ENCODE results near the gene ALPK3.
"Not testable (repeated sequence)": the region's sequence is repeated elsewhere in the genome, so short reads cannot be mapped to it uniquely, and the experiment has no call there.

ALPK3 gene

DNA sequence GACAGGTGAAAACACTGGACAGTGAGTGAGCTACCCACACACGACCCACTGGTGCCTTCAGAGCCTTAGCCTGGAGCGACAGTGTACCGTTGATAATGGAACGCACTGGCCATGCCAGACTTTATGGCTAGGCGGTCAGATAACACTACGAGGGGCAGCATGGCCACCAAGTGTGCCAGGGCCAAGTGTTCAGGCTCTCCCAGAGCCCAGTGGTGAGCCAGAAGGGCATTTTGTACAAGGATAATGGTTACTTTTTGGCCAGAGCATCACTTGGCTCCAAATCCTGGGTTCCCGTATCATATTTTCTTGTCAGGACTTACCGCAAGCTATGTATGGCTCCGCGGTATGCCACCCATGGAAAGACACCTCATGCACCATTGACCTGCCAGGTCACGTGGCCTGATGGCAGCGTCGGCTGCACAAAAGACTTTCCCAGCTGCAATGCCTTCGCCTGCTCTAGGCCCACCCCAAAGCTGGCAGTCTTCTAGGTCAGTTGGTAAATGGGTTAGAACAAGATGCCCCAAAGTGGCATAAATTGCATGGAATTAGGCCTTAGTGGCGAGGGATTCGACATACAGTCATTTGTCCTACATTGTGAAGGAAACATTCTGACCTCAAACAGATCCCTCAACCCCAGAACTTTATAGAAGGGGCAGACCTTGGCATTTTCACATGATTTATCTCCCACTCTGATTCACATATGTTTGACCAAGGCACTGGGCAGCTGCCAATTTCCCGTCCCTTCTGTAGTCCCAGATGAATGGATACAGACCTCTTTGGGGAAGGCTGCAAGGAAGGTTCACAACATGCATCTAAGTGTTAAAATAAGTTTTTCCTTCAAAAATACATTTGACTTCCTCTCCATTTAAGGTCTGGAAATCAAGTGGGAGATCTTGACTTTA, 55.1 kb downstream of the ALPK3 start:
- DNase-seq: no peak

DNA sequence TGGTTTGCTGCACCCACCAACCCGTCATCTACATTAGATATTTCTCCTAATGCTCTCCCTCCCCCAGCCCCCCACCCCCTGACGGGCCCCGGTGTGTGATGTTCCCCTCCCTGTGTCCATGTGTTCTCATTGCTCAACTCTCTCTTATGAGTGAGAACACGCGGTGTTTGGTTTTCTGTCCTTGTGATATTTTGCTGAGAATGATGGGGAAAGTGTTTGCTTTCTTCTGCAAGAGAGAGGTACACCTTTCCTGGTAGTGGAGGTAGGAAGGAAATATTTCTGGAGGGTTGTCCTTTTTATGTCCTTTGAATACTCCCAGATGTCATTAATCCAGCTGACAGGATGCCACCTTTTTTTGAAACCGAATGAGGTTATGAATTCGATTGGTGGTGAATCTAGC, 56.8 kb downstream of the ALPK3 start:
- DNase-seq: no peak

DNA sequence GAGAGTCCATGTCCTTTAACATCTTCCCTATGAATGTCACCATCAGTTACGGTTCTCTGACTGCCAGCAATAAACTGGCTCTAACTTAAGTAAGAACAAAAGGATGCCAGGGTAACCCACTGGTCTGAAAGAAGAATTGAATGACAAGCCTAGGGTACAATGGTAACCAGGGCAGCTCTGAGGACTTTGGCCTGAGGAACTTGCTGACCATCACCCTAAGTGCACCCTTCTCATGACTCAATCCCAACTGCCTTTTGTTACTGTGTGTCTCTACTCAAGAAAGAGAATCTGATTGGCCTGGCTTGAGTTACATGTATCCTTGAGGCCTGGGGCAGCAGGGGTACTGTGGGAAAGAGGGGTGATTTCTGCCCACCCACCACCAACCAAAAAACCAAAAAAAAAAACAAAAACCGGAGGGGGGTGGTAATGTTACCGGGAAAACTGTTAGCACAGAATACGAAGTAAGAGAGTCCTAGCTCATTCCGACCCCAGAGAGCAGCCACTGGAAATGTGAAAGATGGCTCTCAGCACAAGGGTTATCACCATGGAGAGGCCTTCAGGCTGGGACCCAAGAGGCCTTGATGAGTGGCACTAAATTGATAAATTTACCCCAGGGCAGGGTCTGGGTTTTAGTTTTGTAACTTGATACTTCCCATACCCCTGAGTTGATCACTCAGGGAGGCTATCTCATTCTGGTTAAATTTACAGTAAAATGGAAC, 58.0 kb downstream of the ALPK3 start:
- peak in 18 of 51 donors; percentile 5 to 59 (median 35) for DNase-seq

DNA sequence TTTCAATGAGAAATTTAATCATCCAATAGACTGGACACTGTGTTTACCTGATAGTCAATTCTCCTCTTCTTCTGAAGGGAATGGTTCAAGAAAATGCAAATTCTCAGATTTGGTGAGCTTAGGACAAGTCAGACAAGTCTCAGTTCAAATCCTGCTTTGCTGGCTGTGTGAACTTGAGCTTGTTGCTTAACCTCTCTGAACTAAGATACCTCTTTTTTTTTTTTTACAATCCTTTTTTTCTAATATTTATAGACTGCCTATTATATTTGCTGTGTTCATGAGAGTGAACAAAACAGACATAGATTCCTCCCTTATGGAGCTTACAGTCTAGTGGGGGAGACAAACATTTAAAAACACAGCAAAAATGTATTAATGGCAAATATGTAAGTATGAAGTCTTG, 59.1 kb downstream of the ALPK3 start:
- DNase-seq: no peak

DNA sequence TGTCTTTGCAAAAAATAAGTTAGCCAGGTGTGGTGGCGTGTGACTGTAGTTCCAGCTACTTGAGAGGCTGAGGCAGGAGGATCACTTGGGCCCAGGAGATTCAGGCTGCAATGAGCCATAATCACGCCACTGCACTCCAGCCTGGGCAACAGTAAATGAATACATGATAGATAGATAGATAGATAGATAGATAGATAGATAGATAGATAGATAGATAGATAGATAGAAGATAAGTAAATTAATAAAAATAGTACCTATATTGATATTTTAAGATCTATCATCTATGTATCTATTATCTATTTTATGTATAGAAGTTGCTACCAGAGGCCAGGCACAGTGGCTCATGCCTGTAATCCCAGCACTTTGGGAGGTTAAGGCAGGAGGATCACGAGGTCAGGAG, 60.5 kb downstream of the ALPK3 start:
- not testable (repeated sequence) for DNase-seq

DNA sequence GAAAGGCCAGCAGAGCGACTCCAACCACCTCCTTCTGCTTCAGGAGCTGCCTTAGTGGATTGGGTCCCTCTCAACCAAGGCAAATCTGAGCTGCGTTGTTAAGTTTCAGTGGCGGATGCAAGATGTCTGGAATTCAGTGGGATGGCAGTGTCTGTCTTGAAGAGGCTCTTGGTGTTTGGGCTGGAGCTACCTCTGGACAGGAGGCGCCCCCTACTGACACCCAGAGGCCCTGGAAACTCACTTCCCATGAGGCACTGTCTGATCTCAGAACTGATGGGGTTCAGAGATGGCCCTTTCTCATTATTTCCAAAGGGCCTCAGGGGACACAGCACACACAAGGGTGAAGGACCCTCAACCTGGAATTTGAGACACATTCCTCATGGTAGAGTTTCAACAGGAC, 61.3 kb downstream of the ALPK3 start:
- DNase-seq: peak in 36 of 51 donors; percentile 2 to 66 (median 31)

DNA sequence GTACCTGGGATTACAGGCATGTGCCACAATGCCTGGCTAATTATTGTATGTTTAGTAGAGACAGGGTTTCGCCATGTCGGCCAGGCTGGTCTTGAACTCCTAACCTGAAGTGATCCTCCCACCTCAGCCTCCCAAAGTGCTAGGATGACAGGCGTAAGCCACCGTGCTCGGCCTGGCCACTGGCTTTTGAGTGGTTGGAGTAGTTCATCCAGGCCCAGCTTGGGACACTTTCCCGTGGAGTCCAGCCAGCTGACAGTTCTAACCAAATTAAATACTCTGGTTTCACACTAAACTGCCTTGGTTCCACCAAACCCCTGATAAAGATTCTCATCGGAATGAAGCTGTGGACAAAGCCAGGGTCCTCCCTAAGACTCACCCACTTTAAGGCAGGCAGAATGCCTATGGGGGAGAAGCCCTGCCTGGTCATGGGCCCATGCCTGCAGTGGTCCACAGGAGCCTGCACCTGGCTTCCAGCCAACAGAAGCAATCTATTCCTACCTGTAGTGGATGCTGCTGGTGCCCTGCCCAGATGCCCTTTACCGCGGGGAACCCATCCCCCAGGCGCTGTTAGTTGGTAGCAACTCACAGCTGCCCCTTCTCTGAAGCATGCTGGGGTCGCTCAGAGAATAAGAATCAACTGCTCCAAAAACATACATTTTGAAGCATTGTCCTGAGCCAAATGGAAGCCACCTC, 62.1 kb downstream of the ALPK3 start:
- DNase-seq: no peak

DNA sequence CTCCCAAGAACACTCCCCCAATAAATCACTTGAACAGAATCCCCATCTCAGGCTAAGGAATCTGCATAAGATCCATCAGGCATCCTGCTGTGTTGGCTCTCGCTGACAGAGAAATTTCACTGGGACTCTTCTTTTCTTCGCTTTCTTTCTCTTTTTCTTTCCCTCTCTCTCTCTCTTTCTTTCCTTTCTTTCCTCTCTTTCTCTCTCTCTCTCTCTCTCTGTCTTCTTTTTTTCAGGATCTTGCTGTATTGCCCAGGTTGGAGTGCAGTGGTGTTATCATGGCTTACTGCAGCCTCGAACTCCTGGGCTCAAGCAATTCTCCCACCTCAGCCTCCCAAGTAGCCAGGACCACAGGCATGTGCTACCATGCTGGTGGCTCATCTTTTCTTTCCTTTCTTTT, 62.9 kb downstream of the ALPK3 start:
- DNase-seq: no peak

DNA sequence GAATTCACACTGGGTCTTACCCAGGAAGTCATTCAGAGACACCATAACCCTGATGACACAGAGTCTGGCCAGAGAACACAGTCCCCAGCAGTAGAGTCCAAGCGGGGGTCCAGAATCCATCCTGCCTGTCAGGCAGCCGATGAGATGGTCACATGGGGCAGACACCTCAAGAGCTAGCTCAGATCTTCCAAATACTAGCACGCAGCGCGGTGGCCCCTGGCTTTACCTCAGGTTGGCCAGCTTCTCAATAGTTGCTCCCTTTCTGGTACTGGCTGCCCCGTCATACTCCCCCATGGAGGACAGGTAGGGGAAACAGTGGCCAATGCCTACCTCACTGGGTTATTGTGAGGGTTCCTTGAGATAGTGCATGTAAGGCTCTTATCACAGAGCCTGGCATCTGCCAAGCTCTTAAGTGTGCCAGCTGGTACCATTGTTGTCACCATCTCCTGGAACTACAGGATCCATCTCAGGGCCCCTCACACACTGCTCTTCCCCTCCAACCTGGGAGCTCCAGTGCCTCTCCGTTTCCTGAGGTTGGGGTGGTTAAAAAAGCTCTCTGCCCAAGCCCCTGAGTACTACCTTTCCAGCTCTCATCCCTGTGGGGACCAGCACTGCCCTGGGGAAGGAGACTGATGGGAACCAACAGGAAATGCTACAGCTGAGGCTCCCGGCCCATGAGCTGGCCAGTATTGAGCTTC, 63.8 kb downstream of the ALPK3 start:
- DNase-seq: no peak

DNA sequence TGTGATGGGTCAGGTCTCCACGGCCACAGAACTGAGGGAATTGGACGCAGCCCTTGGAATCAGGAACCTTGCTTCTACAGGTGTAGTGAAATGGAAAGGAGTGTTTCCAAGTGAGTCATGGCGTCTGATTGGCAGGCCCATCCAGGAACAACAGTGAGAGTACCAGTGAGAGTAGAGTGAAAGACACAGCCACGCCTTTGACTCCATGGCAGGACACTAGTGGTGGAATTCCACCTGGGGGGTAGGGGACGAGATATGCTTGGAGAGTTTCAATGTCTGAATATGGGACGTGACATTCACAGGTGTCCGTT, 64.3 kb downstream of the ALPK3 start:
- no peak for DNase-seq

DNA sequence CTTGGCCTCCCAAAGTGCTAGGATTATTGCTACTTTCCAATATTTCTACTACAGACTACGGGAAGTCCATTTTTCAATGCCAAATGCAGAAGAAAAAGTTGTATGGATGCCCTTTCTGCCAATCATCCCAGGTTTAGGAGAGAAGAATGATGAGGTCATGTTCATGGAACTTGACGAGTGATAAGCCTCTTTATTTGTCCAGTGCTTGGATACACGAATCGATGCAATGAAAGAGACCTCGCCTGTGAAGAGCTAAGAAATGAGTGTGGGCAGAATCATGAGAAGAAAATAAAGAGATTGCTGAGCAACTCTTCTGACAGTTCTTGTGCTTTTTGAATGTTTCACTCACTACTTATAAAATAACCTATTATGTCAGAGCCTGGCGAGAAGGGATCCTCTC, 66.3 kb downstream of the ALPK3 start:
- no peak for DNase-seq

DNA sequence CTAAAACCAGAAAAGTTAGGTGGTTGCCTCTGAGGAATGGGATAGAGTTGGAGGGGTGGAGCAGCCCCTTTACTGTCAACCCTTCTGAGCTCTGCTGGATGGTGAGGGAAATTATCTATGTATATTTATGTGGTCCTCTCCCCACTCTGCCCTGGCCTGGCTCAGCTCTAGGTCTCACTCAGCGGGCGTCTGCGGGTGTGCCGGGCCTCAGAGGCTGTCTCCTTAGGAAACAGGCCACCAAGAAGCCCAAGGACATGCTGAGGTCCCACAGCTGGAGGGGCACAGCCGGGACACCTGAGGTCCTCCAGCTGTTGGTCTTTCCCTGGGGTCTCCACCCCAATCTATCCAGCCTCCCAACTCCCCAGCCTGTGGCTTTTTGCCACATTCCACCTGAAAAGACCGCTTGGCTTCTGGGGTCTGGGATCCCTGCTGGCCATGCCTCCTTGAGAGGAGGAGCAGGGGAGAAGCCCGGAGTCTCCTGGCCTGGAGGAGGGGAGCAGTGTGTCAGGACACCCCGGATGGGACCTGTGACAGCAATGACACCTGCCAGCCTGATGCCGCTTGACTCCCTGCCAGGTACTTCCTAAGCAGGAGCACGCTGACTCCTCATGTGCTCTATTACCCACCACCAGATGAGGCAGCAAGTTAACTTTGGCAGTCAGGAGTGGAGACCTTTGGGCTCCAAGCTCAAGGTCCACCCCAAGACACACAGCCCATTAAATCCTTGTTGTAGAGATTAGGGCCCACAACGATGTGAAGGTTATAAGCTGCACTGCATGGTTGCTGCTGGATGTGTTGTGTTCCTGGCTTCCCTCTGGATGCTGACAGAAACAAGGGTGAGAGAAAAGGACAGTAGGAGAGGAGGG, 67.0 kb downstream of the ALPK3 start, which contains the start of gene SLC28A1:
TSS of gene SLC28A1 (plus strand) at position 747 of the 866 bp plus-strand sequence. CDS start 3,099 bp downstream, outside the sequence.
- DNase-seq: no peak

DNA sequence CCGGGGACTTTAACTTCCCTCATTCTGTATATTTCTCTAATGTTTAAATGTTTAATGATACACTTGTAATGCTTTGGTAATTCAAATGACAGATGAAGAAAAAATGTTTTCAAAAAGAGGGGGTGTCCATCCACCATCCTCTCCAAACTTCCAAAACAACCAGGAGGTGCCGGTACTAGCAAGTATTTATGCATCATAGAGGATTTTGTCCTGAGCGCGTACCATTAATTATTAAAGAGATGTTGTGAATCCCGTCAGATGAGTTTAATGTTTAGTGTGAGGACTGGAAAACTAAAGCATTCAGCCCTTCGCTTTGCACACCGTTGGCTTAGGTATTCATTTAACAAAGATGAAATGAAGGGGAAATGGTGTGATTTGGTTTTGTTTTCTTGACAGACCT, 68.6 kb downstream of the ALPK3 start:
- no peak for DNase-seq

DNA sequence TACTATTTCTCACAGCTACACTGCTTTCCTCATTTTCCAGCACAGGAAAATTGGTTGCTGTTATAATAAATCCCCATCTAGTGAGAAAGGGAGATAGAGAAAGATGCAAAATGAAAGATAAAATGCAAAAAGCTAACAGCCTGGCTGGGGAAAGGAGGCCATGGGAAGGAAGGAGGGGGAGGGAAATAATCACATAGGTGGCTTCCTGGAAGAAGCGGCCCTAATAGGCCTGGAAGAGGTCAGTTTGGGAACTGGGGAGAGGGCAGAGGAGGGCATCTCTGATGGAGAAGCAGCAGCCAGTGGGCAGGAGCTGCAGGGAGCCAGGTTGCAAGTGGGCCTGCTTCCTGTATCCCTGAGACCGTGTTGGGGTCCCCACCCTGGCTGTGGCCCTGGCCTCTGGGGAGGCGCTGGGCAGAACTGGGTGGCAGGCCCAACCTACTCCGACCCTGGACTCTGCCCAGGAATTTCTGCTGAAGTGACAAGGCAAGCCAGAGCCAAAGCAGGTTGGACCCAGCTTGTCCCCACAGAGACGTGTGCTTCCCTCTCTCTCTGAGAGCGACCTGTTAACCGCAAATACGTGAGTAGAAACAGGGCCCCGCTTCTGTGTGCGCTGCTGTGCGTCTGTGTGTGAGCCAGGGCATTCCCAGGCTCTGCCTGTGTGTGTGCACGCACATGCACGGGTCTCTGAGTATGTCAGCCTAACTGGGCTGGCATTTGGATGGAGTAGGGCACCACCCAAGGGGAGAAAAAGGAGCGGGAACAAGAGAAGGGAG, 69.2 kb downstream of the ALPK3 start:
- no peak for DNase-seq

DNA sequence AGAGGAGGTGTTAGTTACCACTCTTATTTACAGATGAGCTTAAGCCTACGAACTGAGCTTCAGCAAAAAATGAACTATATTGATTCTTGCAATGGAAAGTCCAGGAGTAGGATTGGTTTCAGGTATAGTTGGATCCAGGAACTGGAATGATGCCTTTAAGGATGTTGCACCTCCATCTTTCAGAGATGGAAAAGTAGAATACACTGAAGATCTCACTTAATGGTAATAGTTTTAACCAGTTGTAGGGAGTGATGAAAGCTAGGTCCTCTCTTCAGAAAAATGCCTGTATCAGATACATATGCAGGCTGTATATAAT, 69.8 kb downstream of the ALPK3 start:
- no peak for DNase-seq

DNA sequence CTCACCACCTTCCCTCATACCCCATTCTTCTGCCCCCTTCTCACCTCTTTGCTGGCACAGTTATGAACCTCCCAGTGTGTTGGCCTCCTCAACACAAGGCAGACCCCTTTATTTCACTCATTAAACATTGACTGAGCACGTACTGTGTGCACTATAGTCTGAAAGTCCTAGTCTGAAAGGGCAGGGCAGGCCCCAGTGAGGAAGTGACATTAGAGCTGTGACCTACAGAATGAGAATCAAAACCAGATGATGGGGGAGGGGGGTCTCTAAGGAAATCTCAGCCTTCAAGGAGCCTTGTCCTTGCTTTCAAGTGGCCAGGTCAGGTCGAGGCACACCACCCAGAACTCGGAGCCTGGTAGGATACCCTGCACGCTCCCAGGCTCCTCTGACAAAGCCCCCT, 70.8 kb downstream of the ALPK3 start:
- no peak for DNase-seq

DNA sequence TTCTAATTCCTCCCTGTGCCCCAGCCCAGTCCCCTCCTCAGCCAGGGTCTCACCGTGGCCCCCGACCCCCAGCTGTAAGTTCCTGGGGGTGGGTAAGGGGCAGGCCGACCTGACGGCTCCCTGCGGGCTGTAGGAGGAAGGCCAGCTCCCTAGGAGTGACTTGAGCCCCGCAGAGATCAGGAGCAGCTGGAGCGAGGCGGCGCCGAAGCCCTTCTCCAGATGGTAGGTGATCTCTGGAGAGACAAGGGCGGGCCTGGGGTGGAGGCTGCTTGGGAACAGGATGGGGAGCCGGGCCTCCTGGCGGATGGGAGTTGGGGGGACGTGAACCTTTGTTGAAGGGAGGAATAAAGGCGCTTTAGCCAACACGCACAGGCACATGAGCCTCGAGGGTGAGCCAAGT, 71.5 kb downstream of the ALPK3 start:
- DNase-seq: no peak

DNA sequence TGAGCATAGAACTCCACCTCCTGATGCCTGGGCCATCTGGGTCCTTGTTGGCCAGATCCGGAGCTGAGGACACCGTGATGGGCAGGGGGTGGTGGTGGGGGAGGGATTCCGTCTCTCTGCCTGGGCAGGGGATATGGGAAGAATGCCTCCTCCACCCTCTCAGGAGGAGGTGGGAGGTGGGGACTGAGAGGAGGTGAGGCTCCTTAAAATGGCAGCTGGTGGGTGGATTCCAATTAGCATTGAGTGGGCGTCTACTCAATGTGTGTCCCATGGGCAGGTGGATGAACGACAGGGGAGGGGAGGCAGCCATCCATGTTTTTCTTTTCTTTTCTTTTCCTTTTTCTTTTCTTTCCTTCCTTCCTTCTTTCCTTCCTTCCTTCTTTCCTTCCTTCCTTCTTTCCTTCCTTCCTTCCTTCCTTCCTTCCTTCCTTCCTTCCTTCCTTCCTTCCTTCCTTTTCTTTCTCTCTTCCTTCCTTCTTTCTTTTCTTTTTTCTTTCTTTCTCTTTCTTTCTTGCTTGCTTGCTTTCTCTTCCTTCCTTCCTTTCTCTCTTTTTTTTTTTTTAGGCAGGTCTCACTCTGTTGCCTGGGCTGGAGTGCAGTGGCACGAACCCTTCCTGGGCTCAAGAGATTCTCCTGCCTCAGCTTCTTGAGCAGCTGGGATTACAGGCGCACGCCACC, 72.3 kb downstream of the ALPK3 start:
- DNase-seq: no peak

DNA sequence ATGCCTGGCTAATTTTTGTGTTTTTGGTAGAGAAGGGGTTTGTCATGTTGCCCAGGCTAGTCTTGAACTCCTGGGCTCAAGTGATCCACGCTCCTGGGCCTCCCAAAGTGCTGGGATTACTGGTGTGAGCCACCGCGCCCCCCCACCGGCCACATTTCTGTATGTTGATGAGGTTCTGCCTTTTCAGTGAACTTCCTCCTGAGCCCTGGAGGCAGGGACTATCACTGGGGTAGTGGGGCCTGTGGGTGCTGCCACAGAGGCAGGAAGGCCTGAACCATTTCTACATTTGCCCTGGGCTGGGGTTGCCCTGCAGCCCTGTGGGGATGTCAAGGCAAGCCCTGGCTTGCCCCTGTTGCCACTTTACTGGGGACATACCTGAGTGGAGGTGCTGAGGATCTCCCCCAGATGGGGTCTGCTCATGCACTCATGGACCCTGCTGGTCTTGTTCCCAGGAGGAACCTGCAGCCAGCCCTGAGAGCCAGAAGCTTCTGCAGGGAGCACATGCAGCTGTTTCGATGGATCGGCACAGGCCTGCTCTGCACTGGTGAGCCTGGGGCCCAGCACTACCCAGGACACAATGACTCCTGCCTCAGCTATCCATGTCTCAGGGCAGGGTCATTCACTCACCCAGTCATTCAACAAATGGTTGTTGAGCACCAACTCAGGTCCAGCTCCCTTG, 73.0 kb downstream of the ALPK3 start:
- DNase-seq: no peak
